ENCODE results near the gene CASP4. TPM values are rescaled to one million over a fixed set of nuclear protein-coding genes. Genes with fewer than 3 reads are reported as not detected.

CASP4 gene
- total RNA-seq, 1 donor from 2014 or later = 0.86 TPM

- no peaks in the 10 kb centered on the region for H3K27me3 ChIP-seq (ENCODE audit: insufficient read depth, low read length)
- Mint-ChIP-seq H3K4me3 (ENCODE audit: unreplicated experiment) (no peak overlapping the region), H3K9me3 (ENCODE audit: unreplicated experiment) (no peaks in the 10 kb centered on the region), H3K4me1 (ENCODE audit: low read depth, unreplicated experiment) (peaks cover 6% of the 10 kb centered on the region), H3K36me3 (ENCODE audit: low read depth, unreplicated experiment) (no peaks in the 10 kb centered on the region), H3K27ac (ENCODE audit: unreplicated experiment) (no peak overlapping the region), H3K27me3 (ENCODE audit: low read depth, unreplicated experiment) (no peaks in the 10 kb centered on the region)
- H2AFZ ChIP-seq (ENCODE audit: low read depth, low read length) = no peak overlapping the region
- no peaks in the 10 kb centered on the region for H3K79me2 ChIP-seq (ENCODE audit: insufficient read depth, low read length)
- FAIRE-seq (no peak), DNase-seq (ENCODE audit: low read depth) (no peak)
- TF ChIP-seq CTCF (IDR thresholded peaks at IDR 0.05; ENCODE audit: insufficient read depth, low read depth, low read length) (no peak), EZH2 (IDR thresholded peaks at IDR 0.05; ENCODE audit: insufficient read depth, low read length) (no peak)
- H3K4me3 ChIP-seq (ENCODE audit: insufficient read depth, low read depth, low read length) = no peak overlapping the region
- H3K4me1 ChIP-seq (ENCODE audit: insufficient read depth, low read length) = no peaks in the 10 kb centered on the region
- H3K9ac ChIP-seq (ENCODE audit: low read length) = no peak overlapping the region
- H3K4me2 ChIP-seq (ENCODE audit: low read length) = no peak overlapping the region
- H3K9me3 ChIP-seq (ENCODE audit: insufficient read depth, low read depth, low read length) = no peaks in the 10 kb centered on the region
- no peaks in the 10 kb centered on the region for H3K36me3 ChIP-seq (ENCODE audit: insufficient read depth, low read length)
- no peak overlapping the region for H3K27ac ChIP-seq (ENCODE audit: low read depth, low read length)
- H4K20me1 ChIP-seq (ENCODE audit: insufficient read depth, low read length) = no peaks in the 10 kb centered on the region
These were observed 69.7 kb downstream of the CASP4 start for GRCh38 chr11:104898685-104899013.

GRCh38 chr11:104897891-104898684 is 70.3 kb downstream of the CASP4 start, which contains the start of gene CASP12:
CASP12 (minus strand) TSS chr11:104898460.
- no peaks in the 10 kb centered on the region for H3K36me3 Mint-ChIP-seq (ENCODE audit: low read depth, unreplicated experiment)
- peak within 1 kb of the TSS; percentile 79 for H3K27ac Mint-ChIP-seq (ENCODE audit: unreplicated experiment)
- no peaks in the 10 kb centered on the region for H3K27me3 ChIP-seq (ENCODE audit: insufficient read depth, low read length)
- TF ChIP-seq CTCF (IDR thresholded peaks at IDR 0.05; ENCODE audit: insufficient read depth, low read depth, low read length) (no peak), EZH2 (IDR thresholded peaks at IDR 0.05; ENCODE audit: insufficient read depth, low read length) (no peak)
- H3K9me3 ChIP-seq (ENCODE audit: insufficient read depth, low read depth, low read length) = no peaks in the 10 kb centered on the region
- H3K4me1 Mint-ChIP-seq (ENCODE audit: low read depth, unreplicated experiment) = peaks cover 10% of the 10 kb centered on the region
- H4K20me1 ChIP-seq (ENCODE audit: insufficient read depth, low read length) = no peaks in the 10 kb centered on the region
- FAIRE-seq (no peak), DNase-seq (ENCODE audit: low read depth) (no peak)
- H2AFZ ChIP-seq (ENCODE audit: low read depth, low read length) = no peak within 1 kb of the TSS
- no peaks in the 10 kb centered on the region for H3K79me2 ChIP-seq (ENCODE audit: insufficient read depth, low read length)
- no peaks in the 10 kb centered on the region for H3K4me1 ChIP-seq (ENCODE audit: insufficient read depth, low read length)
- H3K9ac ChIP-seq (ENCODE audit: low read length) = no peak within 1 kb of the TSS
- no peak within 1 kb of the TSS for H3K4me3 Mint-ChIP-seq (ENCODE audit: unreplicated experiment)
- H3K9me3 Mint-ChIP-seq (ENCODE audit: unreplicated experiment) = no peaks in the 10 kb centered on the region
- H3K27ac ChIP-seq (ENCODE audit: low read depth, low read length) = no peak within 1 kb of the TSS
- no peak within 1 kb of the TSS for H3K4me3 ChIP-seq (ENCODE audit: insufficient read depth, low read depth, low read length)
- H3K36me3 ChIP-seq (ENCODE audit: insufficient read depth, low read length) = no peaks in the 10 kb centered on the region
- H3K4me2 ChIP-seq (ENCODE audit: low read length) = no peak within 1 kb of the TSS
- no peaks in the 10 kb centered on the region for H3K27me3 Mint-ChIP-seq (ENCODE audit: low read depth, unreplicated experiment)

GRCh38 chr11:104895634-104896033 is 72.7 kb downstream of the CASP4 start:
- no peaks in the 10 kb centered on the region for H3K36me3 ChIP-seq (ENCODE audit: insufficient read depth, low read length)
- no peak for DNase-seq (ENCODE audit: low read depth)
- H2AFZ ChIP-seq (ENCODE audit: low read depth, low read length) = no peak overlapping the region
- no peak for FAIRE-seq
- H3K27me3 ChIP-seq (ENCODE audit: insufficient read depth, low read length) = no peaks in the 10 kb centered on the region
- H3K4me2 ChIP-seq (ENCODE audit: low read length) = no peak overlapping the region
- Mint-ChIP-seq H3K27me3 (ENCODE audit: low read depth, unreplicated experiment) (no peaks in the 10 kb centered on the region), H3K36me3 (ENCODE audit: low read depth, unreplicated experiment) (no peaks in the 10 kb centered on the region), H3K27ac (ENCODE audit: unreplicated experiment) (no peak overlapping the region), H3K4me3 (ENCODE audit: unreplicated experiment) (no peak overlapping the region), H3K9me3 (ENCODE audit: unreplicated experiment) (no peaks in the 10 kb centered on the region), H3K4me1 (ENCODE audit: low read depth, unreplicated experiment) (peaks cover 17% of the 10 kb centered on the region)
- peaks cover 12% of the 10 kb centered on the region for H3K4me1 ChIP-seq (ENCODE audit: insufficient read depth, low read length)
- H3K9me3 ChIP-seq (ENCODE audit: insufficient read depth, low read depth, low read length) = no peaks in the 10 kb centered on the region
- H3K27ac ChIP-seq (ENCODE audit: low read depth, low read length) = no peak overlapping the region
- H3K79me2 ChIP-seq (ENCODE audit: insufficient read depth, low read length) = no peaks in the 10 kb centered on the region
- H4K20me1 ChIP-seq (ENCODE audit: insufficient read depth, low read length) = no peaks in the 10 kb centered on the region
- H3K9ac ChIP-seq (ENCODE audit: low read length) = no peak overlapping the region
- no peak for TF ChIP-seq EZH2 (IDR thresholded peaks at IDR 0.05; ENCODE audit: insufficient read depth, low read length)
- TF ChIP-seq CTCF (IDR thresholded peaks at IDR 0.05; ENCODE audit: insufficient read depth, low read depth, low read length) = no peak
- H3K4me3 ChIP-seq (ENCODE audit: insufficient read depth, low read depth, low read length) = no peak overlapping the region

Measured in astrocyte (in vitro differentiated cells and primary cell).